ENCODE measurements around the gene RAD51AP2. TPM values are rescaled to one million over a fixed set of nuclear protein-coding genes. Genes with fewer than 3 reads are reported as not detected.

RAD51AP2 gene
- total RNA-seq, 1 experiment from 2014 or later: not detected

GRCh38 chr2:17557596-17557995 lies 39.4 kb upstream of the RAD51AP2 start:
- no peaks in the 10 kb centered on the region for H3K9me3 ChIP-seq (ENCODE audit: control insufficient read depth, insufficient read depth, low read depth, low read length)
- H3K27ac ChIP-seq (ENCODE audit: low read length): no peak overlapping the region
- intact Hi-C loops (cut with micrococcal nuclease; ENCODE audit: unreplicated experiment): no loop called here
- BruUV-seq (replicated peaks): no TSS peak
- CTCF ChIA-PET: no interaction called here
- no peak overlapping the region for H3K4me3 ChIP-seq (ENCODE audit: low read depth in 2 of 2, low read length in 2 of 2)
- peaks cover 2% of the 10 kb centered on the region for H3K27me3 ChIP-seq (ENCODE audit: control insufficient read depth, insufficient read depth, low read length)
- no peak for ATAC-seq
- TF ChIP-seq TCF7L2 (IDR thresholded peaks at IDR 0.05; ENCODE audit: low read depth, low read length): no peak
- TF ChIP-seq CTCF (IDR thresholded peaks at IDR 0.05): no peak
- TF ChIP-seq REST (IDR thresholded peaks at IDR 0.05; ENCODE audit: insufficient read depth in 1 of 2, low read depth in 2 of 2, low read length in 1 of 2): no peak
- no peak for TF ChIP-seq POLR2AphosphoS5 (IDR thresholded peaks at IDR 0.05; ENCODE audit: low read depth, low read length)
- TF ChIP-seq SIN3A (IDR thresholded peaks at IDR 0.05; ENCODE audit: borderline replicate concordance, insufficient read depth, low read depth, low read length): no peak
- no peak for DNase-seq (ENCODE audit: low read depth, low spot score)
- in situ Hi-C loops (cut with HindIII; ENCODE audit: low pct_unique_long_range_greater_than_20kb, low sequenced_read_pairs): no loop called here
- POLR2A ChIA-PET: no interaction called here
- H3K36me3 ChIP-seq (ENCODE audit: control insufficient read depth, insufficient read depth, low read length): no peaks in the 10 kb centered on the region; the same call in 1 of the 2 replicates
- no peaks in the 10 kb centered on the region for H3K4me1 ChIP-seq (ENCODE audit: control insufficient read depth, insufficient read depth, low read length)

- Histone ChIP-seq H3K27ac (ENCODE audit: low read length) (no peak overlapping the region), H3K4me3 (ENCODE audit: low read depth in 2 of 2, low read length in 2 of 2) (no peak overlapping the region), H3K36me3 (ENCODE audit: control insufficient read depth, insufficient read depth, low read length) (no peaks in the 10 kb centered on the region; the same call in 1 of the 2 replicates), H3K4me1 (ENCODE audit: control insufficient read depth, insufficient read depth, low read length) (no peaks in the 10 kb centered on the region), H3K9me3 (ENCODE audit: control insufficient read depth, insufficient read depth, low read depth, low read length) (no peaks in the 10 kb centered on the region), H3K27me3 (ENCODE audit: control insufficient read depth, insufficient read depth, low read length) (peaks cover 2% of the 10 kb centered on the region)
- in situ Hi-C loops (cut with HindIII; ENCODE audit: low pct_unique_long_range_greater_than_20kb, low sequenced_read_pairs): no loop called here
- no peak for DNase-seq (ENCODE audit: low read depth, low spot score)
- no peak for TF ChIP-seq REST (IDR thresholded peaks at IDR 0.05; ENCODE audit: insufficient read depth in 1 of 2, low read depth in 2 of 2, low read length in 1 of 2)
- no peak for TF ChIP-seq CTCF (IDR thresholded peaks at IDR 0.05)
- no peak for TF ChIP-seq TCF7L2 (IDR thresholded peaks at IDR 0.05; ENCODE audit: low read depth, low read length)
- TF ChIP-seq SIN3A (IDR thresholded peaks at IDR 0.05; ENCODE audit: borderline replicate concordance, insufficient read depth, low read depth, low read length): no peak
- no peak for TF ChIP-seq POLR2AphosphoS5 (IDR thresholded peaks at IDR 0.05; ENCODE audit: low read depth, low read length)
- intact Hi-C loops (cut with micrococcal nuclease; ENCODE audit: unreplicated experiment): no loop called here
- POLR2A ChIA-PET: no interaction called here
- no TSS peak for BruUV-seq (replicated peaks)
- CTCF ChIA-PET: no interaction called here
- no peak for ATAC-seq
Observed at GRCh38 chr2:17555150-17555549, 36.9 kb upstream of the RAD51AP2 start.

Measured in Panc1 (cell line).